Thoracic aorta (tissue), 2 donors: ENCODE results near the gene UTP4. TPM values are rescaled to one million over a fixed set of nuclear protein-coding genes. Genes with fewer than 3 reads are reported as not detected.
A peak's percentile ranks its signal among the peaks of the same experiment; 100 is the strongest.

ENCODE experiments used
- ATAC-seq: fragments of 150-250 bp; one replicate; pipeline ENCODE4 v1.8.0; 2017; ENCODE audit warnings: low read depth; ENCODE audit not compliant: insufficient number of reproducible peaks, low FRiP score
- DNase-seq: peaks from one replicate; pipeline ENCODE4 v3.0.0-alpha.2; 2020; ENCODE audit warnings: low spot score
- H3K27ac ChIP-seq, 2 donors: fragments of 200-600 bp; sonication (generic); 1 replicate in 1 of 2; 2 replicates in 1 of 2; pipeline ENCODE4 v1.5.1; 2016; ENCODE audit warnings: mild to moderate bottlenecking in 2 of 2, moderate library complexity in 2 of 2
- H3K27me3 ChIP-seq: fragments of 200-600 bp; sonication (generic); replicated peaks from 2 replicates; pipeline ENCODE4 v1.6.0; 2016; ENCODE audit warnings: mild to moderate bottlenecking; ENCODE audit not compliant: insufficient read depth
- H3K36me3 ChIP-seq: fragments of 200-600 bp; sonication (generic); one replicate; pipeline ENCODE4 v1.5.1; 2016
- H3K4me1 ChIP-seq, 2 donors: fragments of 200-600 bp; sonication (generic); 1 replicate in 1 of 2; 2 replicates in 1 of 2; pipeline versions ENCODE4 v1.5.1 to v1.6.0; 2016; ENCODE audit warnings: low read depth in 2 of 2, mild to moderate bottlenecking in 1 of 2; ENCODE audit not compliant: control insufficient read depth in 1 of 2
- H3K4me3 ChIP-seq: fragments of 200-600 bp; sonication (generic); 2 replicates; pipeline ENCODE4 v1.5.1; 2016; ENCODE audit warnings: mild to moderate bottlenecking
- H3K9me3 ChIP-seq: fragments of 200-600 bp; sonication (generic); 2 replicates; pipeline ENCODE4 v1.5.1; 2016
- total RNA-seq, 2 donors: library from RNA; depleted of rRNA; stranded (reverse); fragments of >200 nt; gene quantifications; one replicate each; pipeline versions ENCODE4 v1.1.0 to v1.2.3, GENCODE V29; 2016
- TF ChIP-seq, protein P1 (sequence below): fragments of 200-600 bp; sonication (generic); IDR thresholded peaks from one replicate; pipeline ENCODE4 v1.5.1; 2019; ENCODE audit warnings: antibody characterized with exemption

Gene UTP4
- total RNA-seq, 2 donors from 2014 or later = 44.5 to 59.7 TPM

DNA sequence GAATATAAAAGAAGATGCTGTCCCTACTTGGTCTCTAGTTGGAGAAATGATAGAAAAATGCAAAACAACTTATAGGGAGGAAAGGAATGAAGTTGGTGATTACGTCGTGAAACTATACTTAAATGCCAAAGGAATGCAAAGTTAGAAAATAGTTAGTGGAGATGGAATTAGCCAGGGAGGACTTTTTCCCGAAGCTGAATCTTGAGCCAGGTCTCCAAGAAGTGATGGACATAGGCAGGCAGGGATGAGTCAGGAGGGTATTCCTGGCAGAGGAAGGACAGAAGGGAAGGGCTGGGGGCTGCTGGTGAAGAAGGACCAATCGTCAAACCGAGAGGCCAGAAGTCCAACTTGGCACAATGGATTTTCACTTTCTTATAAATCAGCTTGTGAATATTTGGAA lies 56.3 kb downstream of the UTP4 start:
- no peaks in the 10 kb centered on the region for H3K36me3 ChIP-seq
- H3K4me3 ChIP-seq = peak overlapping the region; percentile 88
- no peaks in the 10 kb centered on the region for H3K9me3 ChIP-seq
- ATAC-seq (no peak), DNase-seq (no peak)
- no peaks in the 10 kb centered on the region for H3K27me3 ChIP-seq
- peaks cover 45 to 60% of the 10 kb centered on the region in 2 donors for H3K4me1 ChIP-seq
- TF ChIP-seq, protein P1, sequence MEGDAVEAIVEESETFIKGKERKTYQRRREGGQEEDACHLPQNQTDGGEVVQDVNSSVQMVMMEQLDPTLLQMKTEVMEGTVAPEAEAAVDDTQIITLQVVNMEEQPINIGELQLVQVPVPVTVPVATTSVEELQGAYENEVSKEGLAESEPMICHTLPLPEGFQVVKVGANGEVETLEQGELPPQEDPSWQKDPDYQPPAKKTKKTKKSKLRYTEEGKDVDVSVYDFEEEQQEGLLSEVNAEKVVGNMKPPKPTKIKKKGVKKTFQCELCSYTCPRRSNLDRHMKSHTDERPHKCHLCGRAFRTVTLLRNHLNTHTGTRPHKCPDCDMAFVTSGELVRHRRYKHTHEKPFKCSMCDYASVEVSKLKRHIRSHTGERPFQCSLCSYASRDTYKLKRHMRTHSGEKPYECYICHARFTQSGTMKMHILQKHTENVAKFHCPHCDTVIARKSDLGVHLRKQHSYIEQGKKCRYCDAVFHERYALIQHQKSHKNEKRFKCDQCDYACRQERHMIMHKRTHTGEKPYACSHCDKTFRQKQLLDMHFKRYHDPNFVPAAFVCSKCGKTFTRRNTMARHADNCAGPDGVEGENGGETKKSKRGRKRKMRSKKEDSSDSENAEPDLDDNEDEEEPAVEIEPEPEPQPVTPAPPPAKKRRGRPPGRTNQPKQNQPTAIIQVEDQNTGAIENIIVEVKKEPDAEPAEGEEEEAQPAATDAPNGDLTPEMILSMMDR = no peak
- peak overlapping the region in 1 of 2 donors; percentile 84 for H3K27ac ChIP-seq

DNA sequence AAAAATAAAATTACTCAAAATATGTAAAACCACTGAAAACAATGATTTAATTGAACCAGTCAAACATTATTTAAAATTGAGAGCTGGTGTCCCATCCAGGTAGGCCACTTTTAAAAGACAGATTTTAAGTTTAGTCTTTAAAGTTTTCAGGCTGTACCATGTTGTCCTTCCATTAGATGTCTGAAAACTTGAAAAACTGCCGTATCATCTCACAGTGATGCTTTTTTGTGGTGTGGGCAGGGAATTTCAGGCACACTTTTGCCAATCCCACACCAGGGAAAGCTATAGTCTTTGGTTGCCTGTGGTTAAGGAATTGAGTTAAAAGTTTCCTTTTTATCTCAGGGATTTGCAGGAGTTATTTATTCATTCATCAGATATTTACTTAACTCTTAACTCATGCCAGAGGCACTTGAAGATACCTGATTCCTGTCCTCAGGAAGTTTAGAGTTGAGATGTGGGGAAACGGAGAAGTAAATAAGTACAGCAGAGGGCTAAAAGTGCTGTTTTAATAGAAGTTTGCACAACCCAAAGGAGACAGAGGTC lies 57.7 kb downstream of the UTP4 start:
- TF ChIP-seq, protein P1 = no peak
- no peak for DNase-seq
- Histone ChIP-seq H3K4me3 (no peak overlapping the region), H3K9me3 (no peaks in the 10 kb centered on the region), H3K27me3 (no peaks in the 10 kb centered on the region), H3K27ac (no peak overlapping the region), H3K4me1 (peaks cover 43 to 68% of the 10 kb centered on the region in 2 donors), H3K36me3 (no peaks in the 10 kb centered on the region)
- no peak for ATAC-seq

DNA sequence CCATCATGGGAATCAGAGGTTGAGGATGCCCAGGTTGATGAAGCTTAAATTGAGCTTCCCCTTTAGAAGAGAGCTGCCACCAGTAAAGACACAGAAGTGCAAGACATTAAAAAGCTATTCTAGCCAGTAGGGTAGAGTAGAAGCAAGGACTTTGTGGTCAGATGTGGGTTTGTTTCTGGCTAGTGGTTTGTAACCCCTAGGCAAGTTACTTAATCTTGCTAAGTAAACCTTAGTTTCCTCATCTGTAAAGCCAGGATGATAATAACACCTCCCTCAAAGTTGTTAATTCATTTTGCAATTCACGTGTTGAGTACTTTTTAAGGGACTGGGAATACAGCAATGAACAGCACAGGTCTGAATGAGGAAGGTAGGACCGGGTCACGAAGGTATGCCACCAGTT lies 58.1 kb downstream of the UTP4 start:
- Histone ChIP-seq H3K27me3 (no peaks in the 10 kb centered on the region), H3K4me1 (peaks cover 47 to 73% of the 10 kb centered on the region in 2 donors), H3K9me3 (no peaks in the 10 kb centered on the region), H3K4me3 (no peak overlapping the region), H3K27ac (no peak overlapping the region), H3K36me3 (no peaks in the 10 kb centered on the region)
- DNase-seq (no peak), ATAC-seq (no peak)
- TF ChIP-seq, protein P1 = no peak

DNA sequence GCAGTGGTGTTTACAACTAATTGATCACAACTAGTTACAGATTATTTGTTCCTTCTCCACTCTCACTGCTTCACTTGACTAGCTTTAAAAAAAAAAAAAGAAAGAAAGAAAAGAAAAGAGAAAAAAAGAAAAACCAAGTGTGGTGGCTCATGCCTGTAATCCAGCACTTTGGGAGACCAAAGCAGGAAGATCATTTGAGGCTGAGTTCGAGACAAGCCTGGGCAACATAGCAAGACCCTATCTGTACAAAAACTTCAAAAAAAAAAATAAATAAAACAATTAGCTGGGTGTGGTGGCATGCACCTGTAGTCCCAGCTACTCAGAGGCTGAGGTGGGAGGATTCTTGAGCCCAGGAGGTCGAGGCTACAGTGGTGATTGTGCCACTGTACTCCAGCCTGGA lies 58.7 kb downstream of the UTP4 start:
- Histone ChIP-seq H3K4me1 (peaks cover 46 to 76% of the 10 kb centered on the region in 2 donors), H3K9me3 (no peaks in the 10 kb centered on the region), H3K27me3 (no peaks in the 10 kb centered on the region), H3K36me3 (no peaks in the 10 kb centered on the region), H3K27ac (no peak overlapping the region), H3K4me3 (no peak overlapping the region)
- no peak for ATAC-seq
- TF ChIP-seq, protein P1 = no peak
- no peak for DNase-seq

DNA sequence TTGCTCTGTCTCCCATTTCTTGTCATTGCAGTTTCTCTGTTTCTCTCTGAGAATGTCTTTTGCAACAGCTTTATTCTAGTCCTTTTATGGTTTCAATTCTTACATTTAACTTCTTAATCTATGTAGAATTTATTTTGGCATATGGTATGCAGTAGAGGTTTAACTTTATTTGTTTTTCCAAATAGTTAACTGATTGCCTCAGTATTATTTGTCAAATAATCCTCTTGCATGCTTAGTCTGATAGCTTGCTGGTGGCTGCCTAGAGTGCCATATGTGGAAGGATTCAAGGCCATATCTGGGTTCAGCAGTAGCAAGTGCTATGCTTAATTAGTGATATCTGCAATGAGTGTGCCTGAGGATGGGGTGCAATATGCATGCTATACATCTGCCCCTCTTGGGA lies 61.4 kb downstream of the UTP4 start:
- no peaks in the 10 kb centered on the region for H3K9me3 ChIP-seq
- DNase-seq (no peak), ATAC-seq (no peak)
- no peak overlapping the region for H3K4me3 ChIP-seq
- H3K27me3 ChIP-seq = no peaks in the 10 kb centered on the region
- no peaks in the 10 kb centered on the region for H3K36me3 ChIP-seq
- H3K4me1 ChIP-seq = peaks cover 41 to 63% of the 10 kb centered on the region in 2 donors
- TF ChIP-seq, protein P1 = no peak
- no peak overlapping the region for H3K27ac ChIP-seq
